Smooth muscle cell (in vitro differentiated cells): Measurements from ENCODE around the gene IQCH. TPM values are rescaled to one million over a fixed set of nuclear protein-coding genes. Genes with fewer than 3 reads are reported as not detected.

Source experiments
- DNase-seq: peaks from one replicate; lab custom pipeline; 2025; ENCODE audit not compliant: unreplicated experiment; lab: John Stamatoyannopoulos, UW
- H2AFZ ChIP-seq: fragments of 200-600 bp; sonication (generic); 2 replicates; pipeline ENCODE4 v1.6.0; 2016; ENCODE audit warnings: antibody characterized with exemption, low read depth, mild to moderate bottlenecking
- H3F3A ChIP-seq: fragments of 200-600 bp; sonication (generic); 2 replicates; pipeline ENCODE4 v1.6.0; 2017; ENCODE audit warnings: antibody characterized with exemption, low read depth
- H3K27ac ChIP-seq: fragments of 200-600 bp; sonication (generic); 2 replicates; pipeline ENCODE4 v1.5.1; 2016; ENCODE audit warnings: low read depth, mild to moderate bottlenecking
- H3K27me3 ChIP-seq: fragments of 200-600 bp; sonication (generic); 2 replicates; pipeline ENCODE4 v1.6.1; 2016; ENCODE audit warnings: low read depth, mild to moderate bottlenecking
- H3K36me3 ChIP-seq: fragments of 200-600 bp; sonication (generic); 2 replicates; pipeline ENCODE4 v1.5.1; 2016; ENCODE audit warnings: low read depth
- H3K4me1 ChIP-seq: fragments of 200-600 bp; sonication (generic); 2 replicates; pipeline ENCODE4 v1.5.1; 2016; ENCODE audit warnings: low read depth
- H3K4me2 ChIP-seq: fragments of 200-600 bp; sonication (generic); 2 replicates; pipeline ENCODE4 v1.6.0; 2016; ENCODE audit warnings: mild to moderate bottlenecking
- H3K4me3 ChIP-seq: fragments of 200-600 bp; sonication (generic); 2 replicates; pipeline ENCODE4 v1.5.1; 2016; ENCODE audit warnings: mild to moderate bottlenecking
- H3K79me2 ChIP-seq: fragments of 200-600 bp; sonication (generic); 2 replicates; pipeline ENCODE4 v1.6.0; 2016; ENCODE audit warnings: low read depth, mild to moderate bottlenecking
- H3K9ac ChIP-seq: fragments of 200-600 bp; sonication (generic); 2 replicates; pipeline ENCODE4 v1.6.0; 2016; ENCODE audit warnings: low read depth
- H3K9me3 ChIP-seq: fragments of 200-600 bp; sonication (generic); replicated peaks from 2 replicates; pipeline ENCODE4 v1.5.1; 2016; ENCODE audit warnings: low read depth
- H4K20me1 ChIP-seq: fragments of 200-600 bp; sonication (generic); 2 replicates; pipeline ENCODE4 v1.6.0; 2016; ENCODE audit warnings: low read depth
- WGBS: methylation state at CpG from one replicate; pipeline ENCODE4 v1.1.7; 2016; ENCODE audit warnings: low lambda C conversion rate; 5-methylcytosine and 5-hydroxymethylcytosine counted together
- polyA plus RNA-seq: library from polyadenylated mRNA; unstranded; fragments of >200 nt; fragmentation: Nextera tagmentation; extraction: Ambion mirVana; gene quantifications from 2 replicates; pipeline ENCODE4 v1.2.1, GENCODE V29; 2016
- total RNA-seq: library from RNA; depleted of rRNA; stranded (reverse); fragments of >200 nt; gene quantifications from 2 replicates; pipeline ENCODE4 v1.2.3, GENCODE V29; 2014
- TF ChIP-seq, protein P1 (sequence below): fragments of 200-600 bp; sonication (generic); IDR thresholded peaks from 2 replicates; pipeline ENCODE4 v1.5.1; 2017; ENCODE audit warnings: borderline replicate concordance, mild to moderate bottlenecking, antibody characterized with exemption; ENCODE audit not compliant: insufficient read depth, poor library complexity, severe bottlenecking

The IQCH gene
- total and polyA plus RNA-seq, 2 experiments from 2014 or later = 0.86 to 2.9 TPM

GRCh38 chr15:67358391-67358790, 103.8 kb downstream of the IQCH start:
- WGBS = 96% methylated on average over 5 of the region's 5 CpGs
- Histone ChIP-seq H3K27me3 (no peaks in the 10 kb centered on the region), H3K79me2 (no peaks in the 10 kb centered on the region), H4K20me1 (no peaks in the 10 kb centered on the region), H3K4me1 (no peaks in the 10 kb centered on the region), H2AFZ (no peak overlapping the region), H3K9ac (no peak overlapping the region), H3K9me3 (no peaks in the 10 kb centered on the region), H3K36me3 (no peaks in the 10 kb centered on the region), H3K27ac (no peak overlapping the region), H3F3A (no peaks in the 10 kb centered on the region), H3K4me3 (no peak overlapping the region), H3K4me2 (no peak overlapping the region)
- DNase-seq = no peak
- TF ChIP-seq, protein P1, sequence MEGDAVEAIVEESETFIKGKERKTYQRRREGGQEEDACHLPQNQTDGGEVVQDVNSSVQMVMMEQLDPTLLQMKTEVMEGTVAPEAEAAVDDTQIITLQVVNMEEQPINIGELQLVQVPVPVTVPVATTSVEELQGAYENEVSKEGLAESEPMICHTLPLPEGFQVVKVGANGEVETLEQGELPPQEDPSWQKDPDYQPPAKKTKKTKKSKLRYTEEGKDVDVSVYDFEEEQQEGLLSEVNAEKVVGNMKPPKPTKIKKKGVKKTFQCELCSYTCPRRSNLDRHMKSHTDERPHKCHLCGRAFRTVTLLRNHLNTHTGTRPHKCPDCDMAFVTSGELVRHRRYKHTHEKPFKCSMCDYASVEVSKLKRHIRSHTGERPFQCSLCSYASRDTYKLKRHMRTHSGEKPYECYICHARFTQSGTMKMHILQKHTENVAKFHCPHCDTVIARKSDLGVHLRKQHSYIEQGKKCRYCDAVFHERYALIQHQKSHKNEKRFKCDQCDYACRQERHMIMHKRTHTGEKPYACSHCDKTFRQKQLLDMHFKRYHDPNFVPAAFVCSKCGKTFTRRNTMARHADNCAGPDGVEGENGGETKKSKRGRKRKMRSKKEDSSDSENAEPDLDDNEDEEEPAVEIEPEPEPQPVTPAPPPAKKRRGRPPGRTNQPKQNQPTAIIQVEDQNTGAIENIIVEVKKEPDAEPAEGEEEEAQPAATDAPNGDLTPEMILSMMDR = no peak

- Histone ChIP-seq H4K20me1 (no peaks in the 10 kb centered on the region), H3K9me3 (no peaks in the 10 kb centered on the region), H3K9ac (no peak overlapping the region), H2AFZ (no peak overlapping the region), H3K79me2 (no peaks in the 10 kb centered on the region), H3F3A (no peaks in the 10 kb centered on the region), H3K36me3 (no peaks in the 10 kb centered on the region), H3K27me3 (no peaks in the 10 kb centered on the region), H3K4me2 (no peak overlapping the region), H3K4me3 (no peak overlapping the region), H3K4me1 (no peaks in the 10 kb centered on the region), H3K27ac (no peak overlapping the region)
- no peak for DNase-seq
- TF ChIP-seq, protein P1 = no peak
- WGBS = 95% methylated on average over 3 of the region's 3 CpGs
These were observed 104.2 kb downstream of the IQCH start for GRCh38 chr15:67358812-67359211.

DNA sequence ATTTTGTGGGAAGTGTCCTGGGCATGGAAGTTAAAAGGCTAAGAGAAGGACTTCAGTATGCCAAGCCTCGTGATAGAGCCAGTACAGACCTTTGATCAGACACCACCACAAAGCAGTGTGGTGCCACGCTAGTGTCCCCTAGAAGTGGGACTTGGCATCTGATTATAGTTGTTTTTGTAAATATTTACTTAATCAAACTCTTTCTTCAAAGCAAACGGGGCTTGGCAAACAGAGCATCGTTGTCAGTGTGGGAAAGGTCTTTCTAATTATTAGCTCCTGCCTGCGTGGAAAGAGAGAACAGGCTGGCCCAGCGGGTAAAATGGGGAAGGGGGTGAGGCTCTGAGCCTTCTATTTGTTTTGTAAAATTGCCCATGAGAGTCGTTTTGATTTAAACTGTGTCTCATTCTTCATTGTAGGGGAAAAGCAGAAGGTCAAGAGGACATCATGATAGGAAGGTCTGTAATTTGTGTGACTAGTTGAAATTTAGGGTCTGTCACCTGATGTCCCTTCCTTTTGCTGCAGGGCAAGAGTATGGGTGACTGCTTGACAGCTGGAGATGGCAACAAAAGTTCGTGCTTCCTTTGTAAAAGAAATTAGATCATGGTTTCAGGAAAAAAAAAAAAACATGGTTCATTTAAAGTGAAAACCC, 105.0 kb downstream of the IQCH start:
- no peaks in the 10 kb centered on the region for H3K9me3 ChIP-seq
- WGBS = 72% methylated on average over 8 of the region's 8 CpGs

More for the DNA sequence above, 105.0 kb downstream of the IQCH start:
- Histone ChIP-seq H2AFZ (no peak overlapping the region), H3K27ac (no peak overlapping the region), H3K4me1 (no peaks in the 10 kb centered on the region), H3K27me3 (no peaks in the 10 kb centered on the region), H3K4me3 (no peak overlapping the region), H3K36me3 (no peaks in the 10 kb centered on the region), H3K79me2 (no peaks in the 10 kb centered on the region), H3K9ac (no peak overlapping the region), H4K20me1 (no peaks in the 10 kb centered on the region), H3F3A (no peaks in the 10 kb centered on the region), H3K4me2 (no peak overlapping the region)
- DNase-seq = no peak
- TF ChIP-seq, protein P1 = no peak
